ENCODE data around the gene STUB1.

Gene STUB1

DNA sequence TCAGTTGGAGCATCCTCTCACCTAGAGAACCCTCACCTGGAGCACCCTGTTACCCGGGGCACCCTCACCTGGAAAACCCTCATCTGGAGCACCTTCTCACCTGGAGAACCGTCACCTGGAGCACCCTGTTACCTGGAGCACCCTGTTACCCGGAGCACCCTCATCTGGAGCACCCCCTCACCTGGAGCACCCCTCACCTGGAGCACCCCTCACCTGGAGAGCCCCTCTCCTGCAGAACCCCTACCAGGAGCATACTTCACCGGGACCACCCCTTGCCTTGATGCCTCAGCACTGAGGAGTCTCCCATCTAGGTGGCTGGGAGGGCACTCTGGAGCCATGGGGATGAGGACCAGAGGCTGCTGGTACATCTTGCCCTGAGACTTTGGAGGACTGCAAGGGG is 28.7 kb downstream of the STUB1 start:
- DNase-seq (ENCODE audit: low read depth in 1 of 2, low spot score in 1 of 2), result no peak
- no peak overlapping the region for H3K4me3 ChIP-seq (replicated peaks; ENCODE audit: insufficient read depth, low read length)
- peaks cover 51% of the 10 kb centered on the region for H3K27me3 ChIP-seq (ENCODE audit: insufficient read depth, poor library complexity, severe bottlenecking)
- TF ChIP-seq CTCF (IDR thresholded peaks at IDR 0.05; ENCODE audit: insufficient read depth, low read length), result no peak
- no peak for TF ChIP-seq GABPA (IDR thresholded peaks at IDR 0.05; ENCODE audit: low read depth)
- TF ChIP-seq SPI1 (IDR thresholded peaks at IDR 0.05; ENCODE audit: borderline replicate concordance, low read depth), result no peak
- TF ChIP-seq REST (IDR thresholded peaks at IDR 0.05; ENCODE audit: insufficient replicate concordance, low read depth), result no peak
- TF ChIP-seq POLR2AphosphoS5 (IDR thresholded peaks at IDR 0.05; ENCODE audit: low read depth), result no peak
- no peak overlapping the region for H3K27ac ChIP-seq (replicated peaks)

DNA sequence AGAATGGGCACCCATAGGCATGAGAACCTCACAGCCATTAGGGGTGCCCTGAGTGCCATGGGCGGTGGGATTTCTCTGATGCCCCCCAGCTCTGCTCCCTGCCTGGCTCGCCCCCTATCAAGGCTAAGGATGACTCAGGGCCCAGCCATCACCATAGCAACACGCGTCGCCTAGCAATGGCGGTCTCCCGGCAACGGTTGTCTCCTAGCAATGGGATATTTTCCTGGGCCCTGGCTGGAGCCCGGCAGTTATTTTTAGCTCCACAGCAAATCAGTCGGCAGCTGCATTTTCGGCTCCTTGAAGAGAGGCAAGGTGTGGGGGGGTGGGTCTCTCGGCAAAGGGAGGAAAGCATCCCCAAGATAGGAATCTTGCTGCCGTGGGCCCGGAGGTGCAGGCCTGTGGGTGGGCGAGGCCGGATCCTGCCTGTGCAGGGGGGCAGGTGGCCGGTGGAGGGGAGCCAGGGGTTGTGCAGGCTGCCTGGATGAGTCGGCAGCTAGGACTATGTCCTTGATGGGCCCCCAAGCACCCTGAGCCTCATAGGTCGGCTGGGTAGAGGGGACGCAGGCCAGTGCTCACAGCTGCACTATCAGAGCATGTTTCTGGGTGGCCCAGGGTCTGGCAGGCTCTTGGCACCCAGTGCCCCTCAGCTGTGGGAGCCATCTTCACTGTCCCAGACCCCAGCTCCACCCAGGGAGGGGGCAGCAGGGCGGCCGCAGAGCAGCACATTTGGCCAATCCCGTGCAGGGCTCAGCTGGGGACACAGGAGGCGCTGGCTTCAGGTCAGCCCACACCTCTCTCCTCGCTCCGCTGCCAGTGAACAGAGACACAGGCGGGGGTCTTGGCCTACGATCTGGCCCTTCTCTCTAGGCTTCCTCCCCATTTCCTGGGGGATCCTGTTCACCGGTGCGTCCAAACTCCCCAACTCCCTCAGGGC is 29.6 kb downstream of the STUB1 start:
- Histone ChIP-seq H3K27me3 (ENCODE audit: insufficient read depth, poor library complexity, severe bottlenecking) (peaks cover 44% of the 10 kb centered on the region), H3K27ac (replicated peaks) (no peak overlapping the region), H3K4me3 (replicated peaks; ENCODE audit: insufficient read depth, low read length) (no peak overlapping the region)
- no peak for TF ChIP-seq SPI1 (IDR thresholded peaks at IDR 0.05; ENCODE audit: borderline replicate concordance, low read depth)
- no peak for TF ChIP-seq CTCF (IDR thresholded peaks at IDR 0.05; ENCODE audit: insufficient read depth, low read length)
- TF ChIP-seq GABPA (IDR thresholded peaks at IDR 0.05; ENCODE audit: low read depth), result no peak
- no peak for TF ChIP-seq REST (IDR thresholded peaks at IDR 0.05; ENCODE audit: insufficient replicate concordance, low read depth)
- no peak for TF ChIP-seq POLR2AphosphoS5 (IDR thresholded peaks at IDR 0.05; ENCODE audit: low read depth)
- no peak for DNase-seq (ENCODE audit: low read depth in 1 of 2, low spot score in 1 of 2)

- H3K4me3 ChIP-seq (replicated peaks; ENCODE audit: insufficient read depth, low read length), result no peak overlapping the region
These were observed 30.4 kb downstream of the STUB1 start for GRCh38 chr16:710500-711075.

More at GRCh38 chr16:710500-711075, 30.4 kb downstream of the STUB1 start:
- DNase-seq (ENCODE audit: low read depth in 1 of 2, low spot score in 1 of 2), result no peak
- TF ChIP-seq SPI1 (IDR thresholded peaks at IDR 0.05; ENCODE audit: borderline replicate concordance, low read depth), result no peak
- TF ChIP-seq POLR2AphosphoS5 (IDR thresholded peaks at IDR 0.05; ENCODE audit: low read depth), result no peak
- no peak for TF ChIP-seq REST (IDR thresholded peaks at IDR 0.05; ENCODE audit: insufficient replicate concordance, low read depth)
- no peak for TF ChIP-seq GABPA (IDR thresholded peaks at IDR 0.05; ENCODE audit: low read depth)
- no peak for TF ChIP-seq CTCF (IDR thresholded peaks at IDR 0.05; ENCODE audit: insufficient read depth, low read length)
- no peak overlapping the region for H3K27ac ChIP-seq (replicated peaks)
- peaks cover 41% of the 10 kb centered on the region for H3K27me3 ChIP-seq (ENCODE audit: insufficient read depth, poor library complexity, severe bottlenecking)
